OCI-LY1 (cell line): Measurements from ENCODE around the gene ERBB3.

Source experiments
- H2AFZ ChIP-seq: fragments of 200-600 bp; sonication (generic), shearing (Covaris generic); 2 replicates; pipeline ENCODE4 v1.6.0; 2014; ENCODE audit warnings: antibody characterized with exemption, mild to moderate bottlenecking, low read length
- H3F3A ChIP-seq: fragments of 200-600 bp; sonication (generic), shearing (Covaris generic); 2 replicates; pipeline ENCODE4 v1.6.0; 2014; ENCODE audit warnings: mild to moderate bottlenecking, antibody characterized with exemption, low read length, moderate library complexity; ENCODE audit not compliant: insufficient read depth
- H3K27ac ChIP-seq: fragments of 200-600 bp; sonication (generic); 2 replicates; pipeline ENCODE4 v1.5.1; 2014; ENCODE audit warnings: low read length, mixed run types, mild to moderate bottlenecking, low read depth; ENCODE audit not compliant: poor library complexity, severe bottlenecking
- H3K27me3 ChIP-seq: fragments of 200-600 bp; sonication (generic); 2 replicates; pipeline ENCODE4 v1.6.0; 2014; ENCODE audit warnings: antibody characterized with exemption, mild to moderate bottlenecking, low read length, moderate library complexity; ENCODE audit not compliant: insufficient read depth
- H3K36me3 ChIP-seq: fragments of 200-600 bp; sonication (generic); 2 replicates; pipeline ENCODE4 v1.6.1; 2014; ENCODE audit warnings: mild to moderate bottlenecking, antibody characterized with exemption, low read length, moderate library complexity, mixed read lengths; ENCODE audit not compliant: insufficient read depth
- H3K4me1 ChIP-seq: fragments of 200-600 bp; sonication (generic); 2 replicates; pipeline ENCODE4 v1.5.1; 2014; ENCODE audit warnings: mild to moderate bottlenecking, low read length, moderate library complexity; ENCODE audit not compliant: insufficient read depth, severe bottlenecking
- H3K4me2 ChIP-seq: fragments of 200-600 bp; sonication (generic), shearing (Covaris generic); 2 replicates; pipeline ENCODE4 v1.6.1; 2014; ENCODE audit warnings: low read length
- H3K4me3 ChIP-seq: fragments of 200-600 bp; sonication (generic); 2 replicates; pipeline ENCODE4 v1.5.1; 2014; ENCODE audit warnings: low read length, low read depth, mild to moderate bottlenecking, mixed read lengths; ENCODE audit not compliant: poor library complexity, severe bottlenecking
- H3K79me2 ChIP-seq: fragments of 200-600 bp; shearing (Covaris generic); 2 replicates; pipeline ENCODE4 v1.6.1; 2016; ENCODE audit warnings: mixed run types, low read length, mixed read lengths; ENCODE audit not compliant: insufficient read depth
- H3K9ac ChIP-seq: fragments of 200-600 bp; sonication (generic), shearing (Covaris generic); 2 replicates; pipeline ENCODE4 v1.6.1; 2014; ENCODE audit warnings: mild to moderate bottlenecking, low read length, mixed read lengths
- H3K9me2 ChIP-seq: fragments of 200-600 bp; sonication (generic), shearing (Covaris generic); 2 replicates; pipeline ENCODE4 v1.6.1; 2014; ENCODE audit warnings: low read depth, mild to moderate bottlenecking, low read length, mixed read lengths
- H3K9me3 ChIP-seq: fragments of 200-600 bp; shearing (Covaris generic); 2 replicates; pipeline ENCODE4 v1.6.1; 2014; ENCODE audit warnings: low read length, mixed read lengths
- H4K20me1 ChIP-seq: fragments of 200-600 bp; sonication (generic), shearing (Covaris generic); 2 replicates; pipeline ENCODE4 v1.6.0; 2016; ENCODE audit warnings: mild to moderate bottlenecking, low read length; ENCODE audit not compliant: insufficient read depth
- CTCF ChIP-seq: fragments of 200-600 bp; sonication (generic), shearing (Covaris generic); IDR thresholded peaks from 2 replicates; pipeline ENCODE4 v1.5.1; 2017; ENCODE audit warnings: mild to moderate bottlenecking, antibody characterized with exemption, low read length, moderate library complexity, mixed read lengths
- EZH2 ChIP-seq: fragments of 200-600 bp; sonication (generic), shearing (Covaris generic); IDR thresholded peaks from 2 replicates; pipeline ENCODE4 v1.8.0; 2017; ENCODE audit warnings: borderline replicate concordance, mixed run types, mild to moderate bottlenecking, antibody characterized with exemption, low read length, moderate library complexity, mixed read lengths

The ERBB3 gene

GRCh38 chr12:56079723-56080555 is at the start of gene ERBB3:
Gene ERBB3, plus strand, starts transcription at chr12:56080165. Its CDS starts 136 bp downstream, at chr12:56080301.
- H2AFZ ChIP-seq, result peak within 1 kb of the TSS; percentile 31; the same call in 1 of the 2 replicates
- H3K79me2 ChIP-seq, result no peaks in the 10 kb centered on the region
- peak within 1 kb of the TSS; percentile 57 for H3K9ac ChIP-seq
- TF ChIP-seq CTCF, result no peak
- no peak for TF ChIP-seq EZH2
- H3K4me1 ChIP-seq, result peaks cover 19% of the 10 kb centered on the region
- no peak within 1 kb of the TSS for H3K27ac ChIP-seq
- no peaks in the 10 kb centered on the region for H3F3A ChIP-seq
- no peaks in the 10 kb centered on the region for H3K36me3 ChIP-seq
- H3K9me3 ChIP-seq, result no peaks in the 10 kb centered on the region
- no peaks in the 10 kb centered on the region for H3K9me2 ChIP-seq
- peak within 1 kb of the TSS; percentile 89 for H3K4me2 ChIP-seq
- peaks cover 12% of the 10 kb centered on the region for H3K27me3 ChIP-seq
- no peaks in the 10 kb centered on the region for H4K20me1 ChIP-seq
- peak within 1 kb of the TSS; percentile 67 for H3K4me3 ChIP-seq

DNA sequence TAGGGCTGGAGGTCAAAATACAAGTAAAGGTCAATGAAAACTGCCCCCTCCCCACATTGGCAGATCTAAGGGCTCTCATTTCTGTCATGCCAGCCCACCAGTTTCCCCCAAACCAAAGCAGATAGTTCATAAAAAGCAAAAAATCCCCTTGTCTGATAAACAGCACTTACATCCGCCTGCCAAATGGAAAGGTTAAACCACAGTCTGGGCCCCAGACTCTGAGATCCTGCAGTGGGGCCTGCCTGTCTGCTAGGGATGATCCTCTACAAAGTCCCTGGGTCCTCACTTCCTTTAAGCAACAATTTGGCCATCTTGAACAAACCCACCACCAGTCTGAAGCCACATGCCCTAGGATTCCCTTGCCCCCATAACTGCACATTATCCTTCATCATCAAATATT is 48.0 kb upstream of the ERBB3 start:
- no peak for TF ChIP-seq EZH2
- TF ChIP-seq CTCF, result no peak
- H3K9me2 ChIP-seq, result no peaks in the 10 kb centered on the region
- H2AFZ ChIP-seq, result no peak overlapping the region
- H3K36me3 ChIP-seq, result no peaks in the 10 kb centered on the region
- no peak overlapping the region for H3K9ac ChIP-seq
- no peak overlapping the region for H3K27ac ChIP-seq
- no peak overlapping the region for H3K4me3 ChIP-seq
- H3K4me1 ChIP-seq, result no peaks in the 10 kb centered on the region
- no peaks in the 10 kb centered on the region for H3K79me2 ChIP-seq
- H3K27me3 ChIP-seq, result no peaks in the 10 kb centered on the region
- H3F3A ChIP-seq, result no peaks in the 10 kb centered on the region
- no peaks in the 10 kb centered on the region for H4K20me1 ChIP-seq
- H3K4me2 ChIP-seq, result no peak overlapping the region
- no peaks in the 10 kb centered on the region for H3K9me3 ChIP-seq

GRCh38 chr12:56034586-56035332 is 45.2 kb upstream of the ERBB3 start:
- TF ChIP-seq CTCF, result no peak
- no peak for TF ChIP-seq EZH2
- H3K4me2 ChIP-seq, result no peak overlapping the region
- no peaks in the 10 kb centered on the region for H3K79me2 ChIP-seq
- no peaks in the 10 kb centered on the region for H3F3A ChIP-seq
- H3K4me3 ChIP-seq, result no peak overlapping the region
- H2AFZ ChIP-seq, result no peak overlapping the region
- no peaks in the 10 kb centered on the region for H3K4me1 ChIP-seq
- no peak overlapping the region for H3K9ac ChIP-seq
- H4K20me1 ChIP-seq, result no peaks in the 10 kb centered on the region
- H3K9me2 ChIP-seq, result no peaks in the 10 kb centered on the region
- H3K27me3 ChIP-seq, result no peaks in the 10 kb centered on the region
- H3K27ac ChIP-seq, result no peak overlapping the region
- no peaks in the 10 kb centered on the region for H3K36me3 ChIP-seq
- no peaks in the 10 kb centered on the region for H3K9me3 ChIP-seq
